Nephron (organoid): Measurements from ENCODE around the gene NNT.
A peak's percentile ranks its signal among the peaks of the same experiment; 100 is the strongest.
"Not testable (repeated sequence)": the region's sequence is repeated elsewhere in the genome, so short reads cannot be mapped to it uniquely, and the experiment has no call there.

ENCODE experiments used
- H3K27ac Mint-ChIP-seq, 3 experiments: 2 replicates each; pipeline ENCODE4 v1.8.0; 2020; ENCODE audit warnings: mixed read lengths in 3 of 3, mild to moderate bottlenecking in 2 of 3, moderate library complexity in 1 of 3
- H3K27me3 Mint-ChIP-seq: 2 replicates; pipeline ENCODE4 v1.8.0; 2021; ENCODE audit warnings: low read depth, mild to moderate bottlenecking, moderate library complexity, mixed read lengths
- H3K36me3 Mint-ChIP-seq: 2 replicates; pipeline ENCODE4 v1.8.0; 2020; ENCODE audit warnings: low read depth, mixed read lengths
- H3K4me1 Mint-ChIP-seq: 2 replicates; pipeline ENCODE4 v1.8.0; 2020; ENCODE audit warnings: mixed read lengths
- H3K4me3 Mint-ChIP-seq, 3 experiments: 2 replicates each; pipeline ENCODE4 v1.8.0; 2020; ENCODE audit warnings: mild to moderate bottlenecking in 3 of 3, mixed read lengths in 3 of 3, moderate library complexity in 2 of 3
- H3K9me3 Mint-ChIP-seq: 2 replicates; pipeline ENCODE4 v1.8.0; 2020; ENCODE audit warnings: mixed read lengths
- CTCF ChIP-seq, 3 experiments: fragments of 200-600 bp; sonication (generic); IDR thresholded peaks; one replicate each; pipeline ENCODE4 v1.5.0; 2021; ENCODE audit warnings: antibody characterized with exemption in 3 of 3; ENCODE audit not compliant: unreplicated experiment in 3 of 3

The NNT gene

GRCh38 chr5:43569236-43569746 lies 33.7 kb upstream of the NNT start:
- TF ChIP-seq CTCF (IDR thresholded peaks at IDR 0.05; ENCODE audit: unreplicated experiment in 3 of 3): no peak
- no peaks in the 10 kb centered on the region for H3K27me3 Mint-ChIP-seq
- no peaks in the 10 kb centered on the region for H3K36me3 Mint-ChIP-seq
- H3K27ac Mint-ChIP-seq: no peak overlapping the region
- H3K4me3 Mint-ChIP-seq: no peak overlapping the region
- no peaks in the 10 kb centered on the region for H3K9me3 Mint-ChIP-seq
- peaks cover 21% of the 10 kb centered on the region for H3K4me1 Mint-ChIP-seq

GRCh38 chr5:43570450-43571158 lies 32.4 kb upstream of the NNT start:
- no peaks in the 10 kb centered on the region for H3K9me3 Mint-ChIP-seq
- peaks cover 18% of the 10 kb centered on the region for H3K4me1 Mint-ChIP-seq
- no peak overlapping the region for H3K4me3 Mint-ChIP-seq
- no peak for TF ChIP-seq CTCF (IDR thresholded peaks at IDR 0.05; ENCODE audit: unreplicated experiment in 3 of 3)
- peaks cover 9% of the 10 kb centered on the region for H3K36me3 Mint-ChIP-seq
- H3K27me3 Mint-ChIP-seq: no peaks in the 10 kb centered on the region
- peak overlapping the region in 1 of 3 experiments; percentile 93 for H3K27ac Mint-ChIP-seq

- peaks cover 4% of the 10 kb centered on the region for H3K9me3 Mint-ChIP-seq
- H3K27ac Mint-ChIP-seq: peak overlapping the region in 2 of 3 experiments; percentile 44 to 93
- no peaks in the 10 kb centered on the region for H3K27me3 Mint-ChIP-seq
- no peak for TF ChIP-seq CTCF (IDR thresholded peaks at IDR 0.05; ENCODE audit: unreplicated experiment in 3 of 3)
- H3K36me3 Mint-ChIP-seq: peaks cover 15% of the 10 kb centered on the region
- peaks cover 17% of the 10 kb centered on the region for H3K4me1 Mint-ChIP-seq
- H3K4me3 Mint-ChIP-seq: no peak overlapping the region
Observed at GRCh38 chr5:43571237-43571636, 31.7 kb upstream of the NNT start.

GRCh38 chr5:43572357-43572756 lies 30.6 kb upstream of the NNT start:
- Mint-ChIP-seq H3K36me3 (peaks cover 26% of the 10 kb centered on the region), H3K9me3 (peaks cover 8% of the 10 kb centered on the region), H3K4me1 (peaks cover 17% of the 10 kb centered on the region), H3K4me3 (no peak overlapping the region), H3K27me3 (no peaks in the 10 kb centered on the region), H3K27ac (peak overlapping the region in 2 of 3 experiments; percentile 40 to 93)
- no peak for TF ChIP-seq CTCF (IDR thresholded peaks at IDR 0.05; ENCODE audit: unreplicated experiment in 3 of 3)

GRCh38 chr5:43573058-43573457 lies 29.9 kb upstream of the NNT start:
- no peak overlapping the region for H3K27ac Mint-ChIP-seq
- peaks cover 26% of the 10 kb centered on the region for H3K36me3 Mint-ChIP-seq
- no peak for TF ChIP-seq CTCF (IDR thresholded peaks at IDR 0.05; ENCODE audit: unreplicated experiment in 3 of 3)
- H3K27me3 Mint-ChIP-seq: no peaks in the 10 kb centered on the region
- H3K9me3 Mint-ChIP-seq: peaks cover 8% of the 10 kb centered on the region
- H3K4me1 Mint-ChIP-seq: peaks cover 17% of the 10 kb centered on the region
- no peak overlapping the region for H3K4me3 Mint-ChIP-seq

GRCh38 chr5:43580402-43581210 lies 22.4 kb upstream of the NNT start:
- H3K9me3 Mint-ChIP-seq, H3K27me3 Mint-ChIP-seq, H3K4me1 Mint-ChIP-seq, H3K4me3 Mint-ChIP-seq: not testable (repeated sequence)
- Mint-ChIP-seq H3K27ac (peak overlapping the region in 1 of 3 experiments; percentile 31), H3K36me3 (peaks cover 25% of the 10 kb centered on the region)
